IgD-negative memory B cell (primary cell): Measurements from ENCODE around the gene GLYATL1. TPM values are rescaled to one million over a fixed set of nuclear protein-coding genes. Genes with fewer than 3 reads are reported as not detected.

Experiments
- H3K27ac Mint-ChIP-seq, 3 donors: one replicate each; pipeline ENCODE4 v1.8.0; 2020 to 2022; ENCODE audit warnings: mild to moderate bottlenecking in 3 of 3, mixed read lengths in 3 of 3, moderate library complexity in 1 of 3
- H3K27me3 Mint-ChIP-seq: one replicate; pipeline ENCODE4 v1.8.0; 2021; ENCODE audit warnings: mixed read lengths
- H3K36me3 Mint-ChIP-seq: one replicate; pipeline ENCODE4 v1.8.0; 2020; ENCODE audit warnings: mild to moderate bottlenecking, mixed read lengths
- H3K4me1 Mint-ChIP-seq, 3 donors: one replicate each; pipeline ENCODE4 v1.8.0; 2020 to 2022; ENCODE audit warnings: mixed read lengths in 3 of 3, mild to moderate bottlenecking in 1 of 3
- H3K4me3 Mint-ChIP-seq, 4 donors: one replicate each; pipeline ENCODE4 v1.8.0; 2020 to 2022; ENCODE audit warnings: mild to moderate bottlenecking in 4 of 4, mixed read lengths in 4 of 4, moderate library complexity in 3 of 4
- H3K9me3 Mint-ChIP-seq, 3 donors: one replicate each; pipeline ENCODE4 v1.8.0; 2020 to 2021; ENCODE audit warnings: mixed read lengths in 3 of 3, mild to moderate bottlenecking in 1 of 3
- polyA plus RNA-seq: library from polyadenylated mRNA; unstranded; fragments of 300-500 nt; fragmentation: Illumina TruSeq; gene quantifications from one replicate; pipeline ENCODE4 v1.2.3, GENCODE V29; 2021

Gene GLYATL1
- polyA plus RNA-seq, 1 donor from 2014 or later: not detected

DNA sequence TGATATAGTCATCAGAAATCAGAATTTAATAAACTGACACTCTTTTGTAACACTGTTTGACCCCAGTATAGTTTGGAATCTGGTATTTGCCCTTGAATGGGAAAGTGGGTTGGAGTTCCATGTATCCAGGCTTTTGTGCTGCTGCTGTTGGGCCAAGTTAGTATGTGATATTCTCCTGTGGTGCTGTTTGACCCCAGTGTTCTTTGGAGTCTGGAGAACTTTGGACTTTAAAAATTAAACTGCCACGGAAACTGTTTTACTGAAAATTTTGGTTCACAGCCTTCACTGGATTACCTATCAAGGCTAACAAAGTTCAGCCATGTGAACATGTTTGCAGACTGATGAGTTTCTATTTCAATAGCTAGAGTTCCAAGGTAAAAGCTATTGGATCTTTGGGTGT is 740 bp downstream of the GLYATL1 start:
- H3K9me3 Mint-ChIP-seq: peaks cover 0 to 2% (median 0%) of the 10 kb centered on the region in 3 donors
- no peaks in the 10 kb centered on the region for H3K4me1 Mint-ChIP-seq
- peaks cover 3% of the 10 kb centered on the region for H3K36me3 Mint-ChIP-seq
- peaks cover 2% of the 10 kb centered on the region for H3K27me3 Mint-ChIP-seq
- no peak overlapping the region for H3K4me3 Mint-ChIP-seq
- no peak overlapping the region for H3K27ac Mint-ChIP-seq

DNA sequence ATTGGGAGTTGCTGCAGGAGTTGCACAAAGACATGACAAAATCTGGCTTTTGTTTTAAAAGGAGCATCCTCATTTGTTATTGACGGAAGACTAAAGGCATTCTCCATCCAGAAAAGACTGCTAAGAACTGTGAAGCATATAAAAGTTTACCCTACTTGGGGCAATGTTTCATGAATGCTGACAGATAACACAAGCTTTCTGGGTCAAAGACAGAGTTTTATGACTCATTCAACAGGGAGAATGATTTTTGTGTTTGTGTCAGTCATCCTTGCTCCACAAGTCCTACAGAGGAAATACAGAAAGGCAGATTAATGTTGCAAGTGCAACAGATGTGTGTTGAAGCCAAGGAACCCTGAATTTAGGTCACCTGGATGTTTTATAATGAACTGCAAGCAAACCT is 2.5 kb downstream of the GLYATL1 start:
- Mint-ChIP-seq H3K9me3 (peaks cover 0 to 2% (median 0%) of the 10 kb centered on the region in 3 donors), H3K36me3 (peaks cover 3% of the 10 kb centered on the region), H3K27me3 (peaks cover 2% of the 10 kb centered on the region), H3K4me3 (no peak overlapping the region), H3K4me1 (no peaks in the 10 kb centered on the region), H3K27ac (no peak overlapping the region)

DNA sequence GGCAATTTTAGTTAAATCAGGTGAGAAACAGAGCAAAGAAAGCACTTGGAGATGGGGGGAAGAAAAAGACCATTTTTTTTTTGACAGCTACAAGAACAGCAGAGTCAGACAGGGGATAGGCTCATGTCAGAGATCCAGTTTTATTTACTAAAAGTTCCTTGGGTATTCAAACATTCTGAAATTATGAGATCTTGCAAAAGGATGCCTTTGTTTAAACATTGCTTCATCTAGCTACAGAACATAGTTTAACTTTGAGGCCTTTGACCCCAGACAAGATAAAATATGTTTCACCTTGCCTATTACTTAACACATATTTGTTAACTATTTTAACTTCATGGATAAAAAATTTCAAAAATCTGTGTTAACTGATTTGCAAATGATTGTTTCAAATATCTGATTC is 6.4 kb downstream of the GLYATL1 start:
- H3K27ac Mint-ChIP-seq: no peak overlapping the region
- H3K27me3 Mint-ChIP-seq: peaks cover 2% of the 10 kb centered on the region
- peaks cover 0 to 2% (median 0%) of the 10 kb centered on the region in 3 donors for H3K9me3 Mint-ChIP-seq

DNA sequence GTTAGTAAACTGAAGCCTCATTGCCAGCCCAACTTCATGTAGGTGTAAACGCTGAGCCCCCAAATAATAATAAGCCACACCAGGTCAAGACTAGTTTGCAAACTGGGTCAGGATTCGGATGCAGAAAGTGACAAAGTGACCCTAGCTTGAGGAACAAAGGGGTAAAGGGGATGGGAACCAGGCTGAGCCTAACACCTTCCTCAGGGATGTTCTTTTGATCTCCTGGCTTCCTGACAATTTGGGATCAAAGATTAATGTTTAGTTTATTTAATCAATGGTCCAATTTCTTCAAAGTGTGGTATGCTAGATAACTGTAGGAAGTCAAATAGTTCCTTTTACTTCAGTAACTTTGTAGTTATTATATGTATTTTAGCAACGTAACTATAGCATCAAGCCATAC is 9.9 kb downstream of the GLYATL1 start:
- H3K9me3 Mint-ChIP-seq: no peaks in the 10 kb centered on the region
- no peaks in the 10 kb centered on the region for H3K4me1 Mint-ChIP-seq
- H3K4me3 Mint-ChIP-seq: no peak overlapping the region
- H3K27ac Mint-ChIP-seq: no peak overlapping the region
- H3K36me3 Mint-ChIP-seq: peaks cover 2% of the 10 kb centered on the region
- no peaks in the 10 kb centered on the region for H3K27me3 Mint-ChIP-seq

More for the DNA sequence above, 6.4 kb downstream of the GLYATL1 start:
- Mint-ChIP-seq H3K4me3 (no peak overlapping the region), H3K36me3 (peaks cover 2% of the 10 kb centered on the region), H3K4me1 (no peaks in the 10 kb centered on the region)

DNA sequence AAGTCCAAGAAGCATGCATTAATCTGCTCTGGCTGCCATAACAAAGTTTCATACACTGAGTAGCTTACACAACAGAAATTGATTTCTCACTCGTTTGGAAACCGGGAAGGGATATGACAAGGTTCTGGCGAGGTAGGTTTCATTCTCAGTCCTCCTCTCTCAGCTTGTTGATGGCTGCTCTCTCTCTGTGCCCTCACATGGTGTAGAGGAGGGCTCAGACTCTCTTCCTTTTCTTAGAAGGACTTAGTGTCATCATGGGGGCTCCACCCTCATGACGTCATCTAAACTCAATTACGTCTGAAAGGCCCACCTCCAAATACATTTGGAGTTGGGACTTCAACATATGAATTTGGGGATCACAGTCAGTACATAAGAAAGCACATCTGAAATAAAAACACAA is 18.6 kb downstream of the GLYATL1 start:
- Mint-ChIP-seq H3K36me3 (peaks cover 3% of the 10 kb centered on the region), H3K9me3 (no peaks in the 10 kb centered on the region), H3K27ac (no peak overlapping the region), H3K27me3 (no peaks in the 10 kb centered on the region), H3K4me3 (no peak overlapping the region), H3K4me1 (peaks cover 0 to 4% (median 4%) of the 10 kb centered on the region in 3 donors)

DNA sequence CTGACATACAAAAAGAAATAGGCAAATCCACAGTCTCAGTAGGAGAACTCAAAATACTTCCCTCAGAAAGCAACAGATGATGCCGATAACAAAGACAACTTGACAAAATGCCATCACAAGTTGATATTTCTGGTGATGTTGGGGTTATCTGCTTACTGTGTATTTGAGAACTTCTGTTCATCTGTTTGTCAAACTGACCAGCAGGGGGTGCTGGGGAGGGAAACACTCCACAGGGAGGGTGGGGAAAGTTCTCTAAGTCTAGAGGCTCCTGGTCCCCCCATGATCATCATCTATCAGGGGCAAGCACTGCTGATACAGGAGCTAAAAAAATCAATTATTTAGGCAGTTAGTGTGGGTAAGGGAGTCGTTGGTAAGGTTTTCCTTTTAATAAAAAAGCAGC is 19.2 kb downstream of the GLYATL1 start:
- H3K36me3 Mint-ChIP-seq: peaks cover 3% of the 10 kb centered on the region
- no peak overlapping the region for H3K27ac Mint-ChIP-seq
- H3K27me3 Mint-ChIP-seq: no peaks in the 10 kb centered on the region

DNA sequence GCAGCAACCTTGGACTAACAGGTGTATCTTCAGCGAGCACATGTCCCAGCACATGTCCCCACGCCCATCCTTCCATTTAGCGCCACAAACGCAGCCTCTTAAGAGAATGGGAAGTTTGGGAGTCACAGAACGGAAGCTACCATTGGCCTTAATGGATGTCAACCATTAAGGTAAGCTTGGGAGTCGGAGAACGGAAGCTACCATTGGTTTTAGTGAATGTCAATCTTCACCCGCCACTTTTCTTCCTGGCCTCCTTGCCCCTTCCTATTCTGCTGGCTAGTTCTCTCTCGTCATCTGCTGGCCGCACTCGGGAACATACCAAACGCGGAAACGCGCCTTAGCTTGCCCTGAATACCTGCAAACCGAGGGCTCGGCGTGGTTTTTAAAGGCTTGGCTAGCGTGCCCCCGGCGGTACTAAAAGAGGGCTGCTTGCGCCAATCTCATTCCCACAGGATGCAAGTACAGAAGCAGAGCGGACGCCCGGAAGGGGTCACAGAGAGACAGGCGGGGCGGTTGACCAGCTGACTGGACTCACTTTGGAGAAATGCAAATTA is 24.3 kb downstream of the GLYATL1 start:
- Mint-ChIP-seq H3K36me3 (peaks cover 5% of the 10 kb centered on the region), H3K4me3 (no peak overlapping the region), H3K9me3 (no peaks in the 10 kb centered on the region), H3K27me3 (no peaks in the 10 kb centered on the region), H3K4me1 (peaks cover 0 to 1% (median under 1%) of the 10 kb centered on the region in 3 donors), H3K27ac (no peak overlapping the region)

More for the DNA sequence above, 19.2 kb downstream of the GLYATL1 start:
- H3K4me3 Mint-ChIP-seq: no peak overlapping the region
- H3K4me1 Mint-ChIP-seq: peaks cover 0 to 4% (median 4%) of the 10 kb centered on the region in 3 donors
- no peaks in the 10 kb centered on the region for H3K9me3 Mint-ChIP-seq

DNA sequence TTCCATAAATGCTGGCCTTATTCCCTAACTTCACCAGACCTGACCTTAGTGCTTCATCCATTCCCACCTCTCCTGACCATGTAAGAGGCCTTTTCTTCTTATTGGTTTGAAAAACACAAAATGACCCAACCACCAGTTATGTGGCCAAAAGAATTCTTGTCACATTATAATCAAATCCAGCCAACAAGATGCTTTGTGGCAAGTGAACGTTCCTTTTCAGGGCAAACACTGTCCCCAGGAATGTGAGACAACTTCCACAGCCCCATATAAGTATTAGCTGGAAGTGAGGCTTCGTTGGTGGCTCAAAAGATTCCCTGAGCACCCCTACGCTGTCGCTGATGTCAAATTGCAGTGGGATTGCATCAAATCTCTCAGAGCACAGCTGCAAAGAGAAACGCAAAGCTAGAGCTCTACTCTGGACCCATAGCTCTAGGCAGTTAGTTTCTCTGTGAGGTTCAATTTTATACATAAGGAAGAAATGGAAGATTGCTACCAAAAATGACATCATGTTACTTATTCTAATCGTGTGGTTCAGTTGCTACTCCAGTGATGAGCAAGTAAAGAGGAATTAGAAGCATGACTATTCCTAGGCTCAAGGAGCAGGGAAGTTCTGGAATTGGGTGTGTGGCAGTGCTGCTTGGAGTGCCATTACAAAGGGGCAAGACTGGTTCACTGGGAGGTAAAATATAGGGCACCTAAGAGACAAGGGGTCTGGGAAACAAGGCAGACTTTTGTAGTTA is 26.1 kb downstream of the GLYATL1 start:
- Mint-ChIP-seq H3K4me3 (no peak overlapping the region), H3K27ac (no peak overlapping the region), H3K4me1 (no peaks in the 10 kb centered on the region), H3K27me3 (no peaks in the 10 kb centered on the region), H3K36me3 (peaks cover 5% of the 10 kb centered on the region), H3K9me3 (peaks cover 0 to 2% (median 0%) of the 10 kb centered on the region in 3 donors)

DNA sequence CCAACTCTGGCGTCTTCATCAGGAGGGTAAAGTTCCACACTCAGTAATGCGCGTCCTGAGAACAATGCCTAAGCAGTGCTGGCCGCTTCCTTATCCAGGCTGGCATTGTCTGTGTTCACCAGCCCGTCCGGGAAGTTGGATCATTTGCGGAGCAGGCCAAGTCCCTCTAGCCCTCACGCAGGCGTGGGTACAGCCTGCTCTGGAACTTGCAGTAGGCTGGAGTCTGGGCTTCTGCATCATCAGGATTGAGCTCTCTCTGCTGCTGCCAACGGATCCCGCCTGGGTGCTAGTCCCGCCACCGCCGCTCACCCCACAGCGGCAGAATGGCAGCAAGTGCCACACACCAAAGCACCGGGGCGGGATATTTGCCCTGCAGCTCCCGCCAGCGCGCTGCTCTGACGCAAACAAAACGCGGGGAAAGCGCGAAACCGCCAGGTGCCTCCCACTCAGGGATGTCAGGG is 29.0 kb downstream of the GLYATL1 start:
- Mint-ChIP-seq H3K36me3 (peaks cover 7% of the 10 kb centered on the region), H3K4me3 (no peak overlapping the region), H3K27ac (peak overlapping the region in 1 of 3 donors; percentile 67), H3K9me3 (peaks cover 0 to 4% (median 2%) of the 10 kb centered on the region in 3 donors), H3K4me1 (no peaks in the 10 kb centered on the region), H3K27me3 (no peaks in the 10 kb centered on the region)

DNA sequence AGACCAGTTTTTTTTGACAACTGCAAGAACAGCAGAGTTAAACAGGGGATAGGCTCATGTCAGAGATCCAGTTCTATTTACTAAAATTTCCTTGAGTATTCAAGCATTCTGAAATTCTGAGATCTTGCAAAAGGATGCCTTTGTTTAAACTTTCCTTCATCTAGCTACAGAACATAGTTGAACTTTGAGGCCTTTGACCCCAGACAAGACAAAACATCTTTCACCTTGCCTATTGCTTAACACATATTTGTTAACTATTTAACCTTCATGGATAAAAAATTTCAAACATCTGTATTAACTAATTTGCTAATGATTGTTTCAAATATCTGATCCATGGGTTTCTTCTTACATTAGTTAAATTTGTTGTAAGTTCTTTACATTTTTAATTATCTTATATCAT is 38.2 kb downstream of the GLYATL1 start:
- Mint-ChIP-seq H3K9me3 (peaks cover 3 to 6% (median 3%) of the 10 kb centered on the region in 3 donors), H3K4me3 (no peak overlapping the region), H3K36me3 (peaks cover 13% of the 10 kb centered on the region), H3K27me3 (no peaks in the 10 kb centered on the region), H3K27ac (no peak overlapping the region), H3K4me1 (peaks cover 0 to 4% (median 2%) of the 10 kb centered on the region in 3 donors)

DNA sequence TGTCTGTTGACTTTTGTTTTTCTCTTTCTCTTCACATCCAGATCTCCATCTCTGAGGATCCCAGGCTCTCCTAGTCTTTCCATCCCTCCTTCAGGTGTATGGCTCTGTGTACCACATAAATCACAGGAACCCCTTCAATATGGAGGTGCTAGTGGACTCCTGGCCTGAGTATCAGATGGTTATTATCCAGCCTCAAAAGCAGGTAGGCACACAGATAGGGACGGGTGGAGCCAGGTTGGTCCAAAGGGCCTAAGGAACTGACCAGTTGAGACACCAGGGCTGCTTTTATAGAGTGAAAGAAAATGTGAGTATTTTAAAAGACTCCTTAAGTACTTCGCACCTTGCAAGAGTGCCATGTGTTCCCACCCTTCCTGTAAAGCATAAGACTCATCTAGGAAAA is 39.9 kb downstream of the GLYATL1 start:
- H3K4me3 Mint-ChIP-seq: no peak overlapping the region
- no peak overlapping the region for H3K27ac Mint-ChIP-seq
- no peaks in the 10 kb centered on the region for H3K27me3 Mint-ChIP-seq
- H3K4me1 Mint-ChIP-seq: peaks cover 0 to 4% (median 2%) of the 10 kb centered on the region in 3 donors
- peaks cover under 1 to 3% (median under 1%) of the 10 kb centered on the region in 3 donors for H3K9me3 Mint-ChIP-seq
- peaks cover 8% of the 10 kb centered on the region for H3K36me3 Mint-ChIP-seq

DNA sequence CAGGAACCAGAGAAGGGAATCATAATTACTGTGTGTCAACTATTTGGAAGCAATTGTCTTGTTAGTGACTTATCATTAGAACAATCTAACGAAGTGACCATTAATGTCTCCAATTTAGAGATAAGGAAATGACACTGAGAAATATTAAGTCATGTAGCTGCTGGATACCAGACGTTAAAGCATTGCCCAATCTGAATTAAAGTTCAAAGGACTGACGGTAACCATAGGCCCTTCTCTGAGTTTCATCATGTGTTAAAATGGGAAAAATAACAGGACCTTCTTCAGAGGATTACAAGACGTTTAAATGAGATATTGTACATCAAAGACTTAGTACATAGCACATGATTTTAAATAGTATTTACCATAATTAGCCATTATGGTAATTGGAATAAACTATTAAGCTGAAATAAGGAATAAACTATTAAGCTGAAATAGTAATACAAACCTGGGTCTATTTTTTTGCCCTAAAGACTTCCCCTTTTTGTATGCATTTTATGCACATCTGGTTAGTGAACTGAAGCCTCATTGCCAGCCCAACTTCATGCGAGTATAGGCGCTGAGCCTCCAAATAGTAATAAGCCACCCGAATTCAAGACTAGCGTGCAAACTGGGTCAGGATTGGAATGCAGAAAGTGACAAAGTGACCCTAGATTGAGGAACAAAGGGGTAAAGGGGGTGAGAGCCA is 41.0 kb downstream of the GLYATL1 start:
- H3K4me1 Mint-ChIP-seq: peaks cover 0 to 4% (median 2%) of the 10 kb centered on the region in 3 donors
- H3K27ac Mint-ChIP-seq: peak overlapping the region in 1 of 3 donors; percentile 81
- H3K27me3 Mint-ChIP-seq: no peaks in the 10 kb centered on the region
- peaks cover 0 to 6% (median 5%) of the 10 kb centered on the region in 3 donors for H3K9me3 Mint-ChIP-seq
- H3K36me3 Mint-ChIP-seq: peaks cover 8% of the 10 kb centered on the region
- H3K4me3 Mint-ChIP-seq: no peak overlapping the region

DNA sequence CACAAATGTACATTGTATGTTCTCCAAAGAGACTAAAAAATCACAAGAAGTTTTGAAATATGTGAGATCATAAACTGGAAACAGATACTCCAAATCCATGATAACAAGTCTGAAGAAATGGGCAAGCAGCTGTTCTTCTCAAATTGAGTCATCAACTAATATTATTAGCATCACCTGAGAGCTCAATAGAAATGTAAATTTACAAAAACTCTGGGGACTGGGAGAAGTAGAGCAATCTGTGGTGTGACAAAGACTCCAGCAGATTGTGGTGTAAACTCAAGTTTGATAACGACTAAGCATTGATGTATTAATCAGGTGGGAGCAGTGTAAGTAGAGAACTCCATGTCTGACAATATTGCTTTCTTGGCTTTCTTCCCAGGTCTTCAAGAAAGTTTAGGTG is 53.2 kb downstream of the GLYATL1 start:
- H3K27ac Mint-ChIP-seq: no peak overlapping the region
- peaks cover 11% of the 10 kb centered on the region for H3K36me3 Mint-ChIP-seq
- H3K27me3 Mint-ChIP-seq: peaks cover 1% of the 10 kb centered on the region

DNA sequence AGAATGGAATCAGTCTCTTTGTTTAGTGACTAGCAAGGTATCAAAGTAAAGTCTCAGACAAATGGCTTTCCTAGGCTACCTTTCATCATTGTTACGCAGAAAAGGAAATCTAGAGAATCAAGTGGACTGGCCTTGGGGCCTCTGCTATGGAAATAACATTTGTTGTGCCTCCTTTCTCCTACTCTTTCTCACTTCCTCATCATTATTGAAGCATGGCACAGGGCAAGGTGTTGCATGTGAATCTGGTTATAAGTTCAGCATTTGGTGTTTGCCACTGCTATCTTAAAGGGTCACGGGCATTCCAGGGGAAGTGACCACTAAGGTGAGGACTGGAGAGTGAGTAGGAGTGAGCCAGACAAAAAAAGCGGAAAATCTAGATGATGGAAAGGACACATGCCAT is 54.9 kb downstream of the GLYATL1 start:
- Mint-ChIP-seq H3K4me3 (no peak overlapping the region), H3K27me3 (peaks cover 1% of the 10 kb centered on the region), H3K4me1 (peaks cover 2 to 9% (median 6%) of the 10 kb centered on the region in 3 donors), H3K27ac (no peak overlapping the region), H3K36me3 (peaks cover 11% of the 10 kb centered on the region), H3K9me3 (no peaks in the 10 kb centered on the region)

More for the DNA sequence above, 53.2 kb downstream of the GLYATL1 start:
- Mint-ChIP-seq H3K9me3 (peaks cover 0 to 3% (median 2%) of the 10 kb centered on the region in 3 donors), H3K4me1 (peaks cover 0 to 4% (median 3%) of the 10 kb centered on the region in 3 donors), H3K4me3 (no peak overlapping the region)
